ENCODE measurements around the gene CCNA1.

The CCNA1 gene

GRCh38 chr13:36490055-36490454 is 57.8 kb downstream of the CCNA1 start:
- H3K36me3 Mint-ChIP-seq (ENCODE audit: low read depth) = no peaks in the 10 kb centered on the region
- no peak for TF ChIP-seq CTCF (IDR thresholded peaks at IDR 0.05)
- H3K27ac Mint-ChIP-seq = no peak overlapping the region
- no peaks in the 10 kb centered on the region for H3K9me3 Mint-ChIP-seq
- H3K4me1 Mint-ChIP-seq = no peaks in the 10 kb centered on the region
- no peak for DNase-seq
- H3K4me3 Mint-ChIP-seq = no peak overlapping the region
- peaks cover 4% of the 10 kb centered on the region for H3K27me3 Mint-ChIP-seq (ENCODE audit: low read depth, poor library complexity)

Data from nephron progenitor cell (in vitro differentiated cells).